Smooth muscle cell (in vitro differentiated cells): ENCODE measurements around the gene TWIST2. TPM values are rescaled to one million over a fixed set of nuclear protein-coding genes. Genes with fewer than 3 reads are reported as not detected.

Experiments
- DNase-seq: peaks from one replicate; lab custom pipeline; 2025; ENCODE audit not compliant: unreplicated experiment; lab: John Stamatoyannopoulos, UW
- H2AFZ ChIP-seq: fragments of 200-600 bp; sonication (generic); 2 replicates; pipeline ENCODE4 v1.6.0; 2016; ENCODE audit warnings: antibody characterized with exemption, low read depth, mild to moderate bottlenecking
- H3F3A ChIP-seq: fragments of 200-600 bp; sonication (generic); 2 replicates; pipeline ENCODE4 v1.6.0; 2017; ENCODE audit warnings: antibody characterized with exemption, low read depth
- H3K27ac ChIP-seq: fragments of 200-600 bp; sonication (generic); 2 replicates; pipeline ENCODE4 v1.5.1; 2016; ENCODE audit warnings: low read depth, mild to moderate bottlenecking
- H3K27me3 ChIP-seq: fragments of 200-600 bp; sonication (generic); 2 replicates; pipeline ENCODE4 v1.6.1; 2016; ENCODE audit warnings: low read depth, mild to moderate bottlenecking
- H3K36me3 ChIP-seq: fragments of 200-600 bp; sonication (generic); 2 replicates; pipeline ENCODE4 v1.5.1; 2016; ENCODE audit warnings: low read depth
- H3K4me1 ChIP-seq: fragments of 200-600 bp; sonication (generic); 2 replicates; pipeline ENCODE4 v1.5.1; 2016; ENCODE audit warnings: low read depth
- H3K4me2 ChIP-seq: fragments of 200-600 bp; sonication (generic); 2 replicates; pipeline ENCODE4 v1.6.0; 2016; ENCODE audit warnings: mild to moderate bottlenecking
- H3K4me3 ChIP-seq: fragments of 200-600 bp; sonication (generic); 2 replicates; pipeline ENCODE4 v1.5.1; 2016; ENCODE audit warnings: mild to moderate bottlenecking
- H3K79me2 ChIP-seq: fragments of 200-600 bp; sonication (generic); 2 replicates; pipeline ENCODE4 v1.6.0; 2016; ENCODE audit warnings: low read depth, mild to moderate bottlenecking
- H3K9ac ChIP-seq: fragments of 200-600 bp; sonication (generic); 2 replicates; pipeline ENCODE4 v1.6.0; 2016; ENCODE audit warnings: low read depth
- H3K9me3 ChIP-seq: fragments of 200-600 bp; sonication (generic); replicated peaks from 2 replicates; pipeline ENCODE4 v1.5.1; 2016; ENCODE audit warnings: low read depth
- H4K20me1 ChIP-seq: fragments of 200-600 bp; sonication (generic); 2 replicates; pipeline ENCODE4 v1.6.0; 2016; ENCODE audit warnings: low read depth
- WGBS: methylation state at CpG from one replicate; pipeline ENCODE4 v1.1.7; 2016; ENCODE audit warnings: low lambda C conversion rate; 5-methylcytosine and 5-hydroxymethylcytosine counted together
- polyA plus RNA-seq: library from polyadenylated mRNA; unstranded; fragments of >200 nt; fragmentation: Nextera tagmentation; extraction: Ambion mirVana; gene quantifications from 2 replicates; pipeline ENCODE4 v1.2.1, GENCODE V29; 2016
- total RNA-seq: library from RNA; depleted of rRNA; stranded (reverse); fragments of >200 nt; gene quantifications from 2 replicates; pipeline ENCODE4 v1.2.3, GENCODE V29; 2014
- TF ChIP-seq, protein P1 (sequence below): fragments of 200-600 bp; sonication (generic); IDR thresholded peaks from 2 replicates; pipeline ENCODE4 v1.5.1; 2017; ENCODE audit warnings: borderline replicate concordance, mild to moderate bottlenecking, antibody characterized with exemption; ENCODE audit not compliant: insufficient read depth, poor library complexity, severe bottlenecking

The TWIST2 gene
- total and polyA plus RNA-seq, 2 experiments from 2014 or later = 1.0 to 2.4 TPM

DNA sequence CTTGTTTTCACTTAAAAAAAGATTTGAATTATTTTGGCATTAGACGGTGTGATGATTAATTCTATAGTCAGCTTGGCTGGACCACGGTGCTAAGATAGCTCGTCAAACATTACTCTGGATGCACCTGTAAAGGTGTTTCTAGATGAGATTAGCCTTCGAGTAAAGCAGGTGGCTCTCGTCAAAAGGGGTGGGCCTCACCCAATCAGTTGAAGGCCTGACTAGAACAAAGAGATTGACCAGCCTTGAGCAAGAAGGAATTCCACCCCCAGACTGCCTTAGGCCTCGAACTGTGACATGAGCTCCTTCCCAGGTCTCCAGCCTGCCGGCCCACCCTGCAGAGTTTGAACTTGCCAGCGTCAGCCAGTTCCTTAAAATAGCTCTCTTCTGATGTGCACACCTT lies 73.4 kb downstream of the TWIST2 start:
- no peak for DNase-seq
- TF ChIP-seq, protein P1, sequence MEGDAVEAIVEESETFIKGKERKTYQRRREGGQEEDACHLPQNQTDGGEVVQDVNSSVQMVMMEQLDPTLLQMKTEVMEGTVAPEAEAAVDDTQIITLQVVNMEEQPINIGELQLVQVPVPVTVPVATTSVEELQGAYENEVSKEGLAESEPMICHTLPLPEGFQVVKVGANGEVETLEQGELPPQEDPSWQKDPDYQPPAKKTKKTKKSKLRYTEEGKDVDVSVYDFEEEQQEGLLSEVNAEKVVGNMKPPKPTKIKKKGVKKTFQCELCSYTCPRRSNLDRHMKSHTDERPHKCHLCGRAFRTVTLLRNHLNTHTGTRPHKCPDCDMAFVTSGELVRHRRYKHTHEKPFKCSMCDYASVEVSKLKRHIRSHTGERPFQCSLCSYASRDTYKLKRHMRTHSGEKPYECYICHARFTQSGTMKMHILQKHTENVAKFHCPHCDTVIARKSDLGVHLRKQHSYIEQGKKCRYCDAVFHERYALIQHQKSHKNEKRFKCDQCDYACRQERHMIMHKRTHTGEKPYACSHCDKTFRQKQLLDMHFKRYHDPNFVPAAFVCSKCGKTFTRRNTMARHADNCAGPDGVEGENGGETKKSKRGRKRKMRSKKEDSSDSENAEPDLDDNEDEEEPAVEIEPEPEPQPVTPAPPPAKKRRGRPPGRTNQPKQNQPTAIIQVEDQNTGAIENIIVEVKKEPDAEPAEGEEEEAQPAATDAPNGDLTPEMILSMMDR = no peak
- H3K4me3 ChIP-seq = no peak overlapping the region
- no peaks in the 10 kb centered on the region for H3K9me3 ChIP-seq
- H3F3A ChIP-seq = no peaks in the 10 kb centered on the region
- no peak overlapping the region for H3K9ac ChIP-seq
- H2AFZ ChIP-seq = no peak overlapping the region
- H3K79me2 ChIP-seq = no peaks in the 10 kb centered on the region
- H3K36me3 ChIP-seq = no peaks in the 10 kb centered on the region
- peaks cover 8% of the 10 kb centered on the region for H3K27me3 ChIP-seq
- no peaks in the 10 kb centered on the region for H3K4me1 ChIP-seq
- no peak overlapping the region for H3K27ac ChIP-seq
- H3K4me2 ChIP-seq = no peak overlapping the region
- H4K20me1 ChIP-seq = no peaks in the 10 kb centered on the region
- WGBS = 86% methylated on average over 8 of the region's 8 CpGs

DNA sequence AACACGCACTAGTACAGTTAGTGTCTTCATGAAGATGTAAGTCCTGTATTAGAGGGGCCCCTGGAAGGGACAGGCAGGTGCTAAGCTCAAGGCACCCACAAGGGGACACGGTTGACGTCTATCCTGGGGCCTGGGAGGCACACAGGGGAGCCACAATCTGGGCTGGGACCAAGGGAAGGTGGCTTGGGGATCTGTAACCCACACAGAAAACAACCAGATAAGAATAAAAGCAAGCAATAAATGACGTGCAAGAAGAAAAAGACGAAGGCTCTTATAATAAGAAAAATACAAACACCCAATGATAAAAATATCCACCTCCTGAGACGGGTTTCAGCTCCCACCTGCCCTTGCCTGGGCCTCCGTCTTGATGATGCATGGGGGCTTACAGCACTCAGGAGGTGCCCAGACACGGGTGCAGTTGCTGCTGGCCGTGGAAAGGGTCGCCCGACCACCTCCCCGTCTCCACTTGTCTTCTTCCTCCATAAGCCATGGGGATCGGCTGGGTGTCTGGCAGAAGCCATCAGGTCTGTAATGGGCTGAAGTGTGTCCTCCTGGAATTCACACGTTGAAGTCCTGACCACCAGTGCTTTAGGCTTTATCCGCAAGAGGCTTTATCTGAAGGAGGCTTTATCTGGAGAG lies 73.9 kb downstream of the TWIST2 start:
- Histone ChIP-seq H3K9me3 (no peaks in the 10 kb centered on the region), H3K9ac (no peak overlapping the region), H3F3A (no peaks in the 10 kb centered on the region), H3K4me3 (no peak overlapping the region), H4K20me1 (no peaks in the 10 kb centered on the region), H3K4me1 (no peaks in the 10 kb centered on the region), H3K36me3 (no peaks in the 10 kb centered on the region), H3K27ac (no peak overlapping the region), H2AFZ (no peak overlapping the region), H3K79me2 (no peaks in the 10 kb centered on the region), H3K27me3 (peaks cover 8% of the 10 kb centered on the region), H3K4me2 (no peak overlapping the region)
- 81% methylated on average over 15 of the region's 15 CpGs for WGBS
- no peak for DNase-seq
- TF ChIP-seq, protein P1 = no peak

DNA sequence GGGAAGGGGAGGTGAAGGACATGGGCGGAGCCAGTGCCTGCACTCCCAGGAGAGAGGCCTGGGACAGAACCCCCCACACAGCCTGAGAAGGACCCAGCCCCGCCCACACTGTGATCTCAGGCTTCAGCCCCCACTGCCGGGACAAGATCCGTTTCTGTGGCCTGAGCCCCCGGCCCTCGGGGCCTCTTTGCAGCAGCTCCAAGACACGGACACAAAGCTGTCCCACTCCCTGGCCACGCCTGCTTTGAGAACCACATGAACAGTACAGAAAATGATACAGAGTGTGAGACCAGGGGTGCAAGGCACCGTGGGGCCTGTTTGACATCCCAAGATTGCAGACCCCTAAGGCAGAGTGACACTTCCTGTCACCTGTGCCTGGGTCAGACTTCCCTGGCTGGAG lies 74.5 kb downstream of the TWIST2 start:
- DNase-seq = no peak
- Histone ChIP-seq H4K20me1 (no peaks in the 10 kb centered on the region), H3K36me3 (no peaks in the 10 kb centered on the region), H3K27me3 (peaks cover 8% of the 10 kb centered on the region), H2AFZ (no peak overlapping the region), H3K4me2 (no peak overlapping the region), H3F3A (no peaks in the 10 kb centered on the region), H3K79me2 (no peaks in the 10 kb centered on the region), H3K9ac (no peak overlapping the region), H3K27ac (no peak overlapping the region), H3K4me3 (no peak overlapping the region), H3K9me3 (no peaks in the 10 kb centered on the region), H3K4me1 (no peaks in the 10 kb centered on the region)
- 82% methylated on average over 9 of the region's 9 CpGs for WGBS
- TF ChIP-seq, protein P1 = no peak

DNA sequence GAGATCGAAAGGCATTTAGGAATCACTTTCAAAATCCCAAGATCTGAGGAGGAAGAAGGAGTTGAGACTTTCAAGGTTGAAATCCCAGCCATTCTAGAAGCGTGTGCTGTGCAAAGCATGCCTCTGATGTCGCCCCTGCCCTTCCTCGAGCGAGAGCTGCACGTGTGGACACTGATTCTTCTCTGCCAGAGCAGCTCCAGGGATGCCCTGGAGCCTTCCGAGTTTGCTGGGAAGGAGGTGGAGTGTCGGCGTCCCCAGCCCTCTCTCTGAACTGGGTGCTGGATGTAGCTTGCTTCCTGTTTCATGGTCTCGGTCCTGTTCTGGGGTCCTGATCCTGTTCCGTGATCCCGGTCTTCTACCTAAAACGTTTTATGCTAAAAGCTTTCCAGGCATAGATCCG lies 76.1 kb downstream of the TWIST2 start:
- DNase-seq = no peak
- no peak overlapping the region for H3K27ac ChIP-seq
- no peaks in the 10 kb centered on the region for H4K20me1 ChIP-seq
- TF ChIP-seq, protein P1 = no peak
- no peaks in the 10 kb centered on the region for H3K36me3 ChIP-seq
- peaks cover 6% of the 10 kb centered on the region for H3K27me3 ChIP-seq
- no peak overlapping the region for H3K9ac ChIP-seq
- no peak overlapping the region for H2AFZ ChIP-seq
- no peaks in the 10 kb centered on the region for H3K79me2 ChIP-seq
- H3K9me3 ChIP-seq = no peaks in the 10 kb centered on the region
- H3K4me3 ChIP-seq = no peak overlapping the region
- no peaks in the 10 kb centered on the region for H3F3A ChIP-seq
- no peaks in the 10 kb centered on the region for H3K4me1 ChIP-seq
- H3K4me2 ChIP-seq = no peak overlapping the region
- WGBS = 89% methylated on average over 14 of the region's 14 CpGs
